H9 (cell line): ENCODE data around the gene PEG3. TPM values are rescaled to one million over a fixed set of nuclear protein-coding genes. Genes with fewer than 3 reads are reported as not detected.

ENCODE experiments used
- DNase-seq: peaks from one replicate; pipeline ENCODE4 v3.0.0-alpha.2; 2017
- H2AFZ ChIP-seq: one replicate; pipeline ENCODE4 v1.6.1; 2013; ENCODE audit warnings: mild to moderate bottlenecking, low read length, control low read depth, moderate library complexity
- H2AK5ac ChIP-seq: 2 replicates; pipeline ENCODE4 v1.6.1; 2013; ENCODE audit warnings: low read length, control low read depth, mixed read lengths; ENCODE audit not compliant: insufficient read length
- H2BK120ac ChIP-seq: one replicate; pipeline ENCODE4 v1.6.1; 2013; ENCODE audit warnings: low read depth, mild to moderate bottlenecking, low read length, control low read depth, inconsistent platforms; ENCODE audit not compliant: poor library complexity, severe bottlenecking
- H2BK12ac ChIP-seq: 2 replicates; pipeline ENCODE4 v1.6.1; 2013; ENCODE audit warnings: low read length, control low read depth, mixed read lengths, low read depth; ENCODE audit not compliant: insufficient read length
- H2BK15ac ChIP-seq: 2 replicates; pipeline ENCODE4 v1.6.1; 2013; ENCODE audit warnings: low read depth, low read length, control low read depth
- H2BK20ac ChIP-seq: one replicate; pipeline ENCODE4 v1.6.1; 2013; ENCODE audit warnings: low read depth, mild to moderate bottlenecking, low read length, control low read depth, inconsistent platforms; ENCODE audit not compliant: poor library complexity, severe bottlenecking
- H2BK5ac ChIP-seq: 2 replicates; pipeline ENCODE4 v1.6.1; 2013; ENCODE audit warnings: low read length, control low read depth, mixed read lengths; ENCODE audit not compliant: insufficient read length
- H3K14ac ChIP-seq: 2 replicates; pipeline ENCODE4 v1.6.1; 2013; ENCODE audit warnings: low read length, control low read depth; ENCODE audit not compliant: insufficient read depth
- H3K18ac ChIP-seq: 2 replicates; pipeline ENCODE4 v1.6.1; 2013; ENCODE audit warnings: low read depth, mild to moderate bottlenecking, mixed read lengths, low read length, control low read depth; ENCODE audit not compliant: insufficient read length
- H3K23ac ChIP-seq: 2 replicates; pipeline ENCODE4 v1.6.1; 2013; ENCODE audit warnings: low read length, control low read depth, mixed read lengths, low read depth; ENCODE audit not compliant: insufficient read length
- H3K23me2 ChIP-seq: 2 replicates; pipeline ENCODE4 v1.6.1; 2013; ENCODE audit warnings: low read depth, mild to moderate bottlenecking, mixed read lengths, low read length, control low read depth; ENCODE audit not compliant: insufficient read length, poor library complexity, severe bottlenecking
- H3K27ac ChIP-seq: 2 replicates; pipeline ENCODE4 v1.5.1; 2013; ENCODE audit warnings: low read length, control low read depth, mixed read lengths, low read depth; ENCODE audit not compliant: insufficient read length
- H3K27me3 ChIP-seq: 2 replicates; pipeline ENCODE4 v1.6.1; 2013; ENCODE audit warnings: low read length, control low read depth, inconsistent platforms; ENCODE audit not compliant: insufficient read depth
- H3K4ac ChIP-seq: 2 replicates; pipeline ENCODE4 v1.6.1; 2013; ENCODE audit warnings: low read depth, mild to moderate bottlenecking, control low read depth, inconsistent platforms, low read length, moderate library complexity
- H3K4me1 ChIP-seq: 2 replicates; pipeline ENCODE4 v1.6.1; 2013; ENCODE audit warnings: low read length, control low read depth, inconsistent platforms; ENCODE audit not compliant: insufficient read depth
- H3K4me2 ChIP-seq: 2 replicates; pipeline ENCODE4 v1.6.1; 2013; ENCODE audit warnings: low read length, control low read depth, mixed read lengths; ENCODE audit not compliant: insufficient read length, insufficient read depth
- H3K56ac ChIP-seq: 2 replicates; pipeline ENCODE4 v1.6.1; 2013; ENCODE audit warnings: low read depth, mild to moderate bottlenecking, mixed read lengths, low read length, control low read depth; ENCODE audit not compliant: insufficient read length
- H3K79me1 ChIP-seq: 2 replicates; pipeline ENCODE4 v1.6.1; 2013; ENCODE audit warnings: low read depth, mild to moderate bottlenecking, moderate library complexity, low read length, control low read depth, inconsistent platforms; ENCODE audit not compliant: insufficient read depth, poor library complexity, severe bottlenecking
- H3K79me2 ChIP-seq: 2 replicates; pipeline ENCODE4 v1.6.1; 2013; ENCODE audit warnings: low read length, control low read depth, inconsistent platforms; ENCODE audit not compliant: insufficient read depth
- H3K9ac ChIP-seq: 2 replicates; pipeline ENCODE4 v1.6.1; 2013; ENCODE audit warnings: low read length, control low read depth, mixed read lengths; ENCODE audit not compliant: insufficient read length; ENCODE audit errors: extremely low read depth
- H3K9me3 ChIP-seq: one replicate; pipeline ENCODE4 v1.6.1; 2013; ENCODE audit warnings: low read depth, low read length, inconsistent platforms; ENCODE audit not compliant: control insufficient read depth
- H3T11ph ChIP-seq: one replicate; pipeline ENCODE4 v1.6.1; 2013; ENCODE audit warnings: mild to moderate bottlenecking, low read length, control low read depth, inconsistent platforms
- H4K20me1 ChIP-seq: one replicate; pipeline ENCODE4 v1.6.1; 2013; ENCODE audit not compliant: control insufficient read depth, insufficient read length, insufficient read depth
- H4K5ac ChIP-seq: 2 replicates; pipeline ENCODE4 v1.6.1; 2013; ENCODE audit warnings: low read depth, mild to moderate bottlenecking, mixed read lengths, low read length, control low read depth; ENCODE audit not compliant: insufficient read length
- H4K8ac ChIP-seq: replicated peaks from 2 replicates; pipeline ENCODE4 v1.6.1; 2013; ENCODE audit warnings: low read length, control low read depth, mixed read lengths, low read depth; ENCODE audit not compliant: insufficient read length
- H4K91ac ChIP-seq: 2 replicates; pipeline ENCODE4 v1.6.1; 2013; ENCODE audit warnings: low read depth, mild to moderate bottlenecking, moderate library complexity, mixed read lengths, low read length, control low read depth; ENCODE audit not compliant: insufficient read length
- H3K27ac Mint-ChIP-seq, 3 experiments: 2 replicates in 2 of 3; 3 replicates in 1 of 3; pipeline ENCODE4 v1.8.0; 2020 to 2021; ENCODE audit warnings: mixed read lengths in 3 of 3, mild to moderate bottlenecking in 1 of 3, moderate library complexity in 1 of 3
- H3K27me3 Mint-ChIP-seq: 2 replicates; pipeline ENCODE4 v1.8.0; 2021; ENCODE audit warnings: low read depth, mild to moderate bottlenecking, moderate library complexity, mixed read lengths
- H3K36me3 Mint-ChIP-seq, 3 experiments: 2 replicates in 2 of 3; 3 replicates in 1 of 3; pipeline ENCODE4 v1.8.0; 2020 to 2021; ENCODE audit warnings: low read depth in 3 of 3, mixed read lengths in 3 of 3; ENCODE audit not compliant: insufficient read depth in 1 of 3
- H3K4me1 Mint-ChIP-seq, 2 experiments: 2 replicates each; pipeline ENCODE4 v1.8.0; 2020; ENCODE audit warnings: mixed read lengths in 2 of 2
- H3K4me3 Mint-ChIP-seq, 2 experiments: 2 replicates in 1 of 2; 3 replicates in 1 of 2; pipeline ENCODE4 v1.8.0; 2020 to 2021; ENCODE audit warnings: mild to moderate bottlenecking in 2 of 2, mixed read lengths in 2 of 2, moderate library complexity in 1 of 2
- H3K9me3 Mint-ChIP-seq, 2 experiments: 2 replicates in 1 of 2; 3 replicates in 1 of 2; pipeline ENCODE4 v1.8.0; 2020; ENCODE audit warnings: mild to moderate bottlenecking in 2 of 2, mixed read lengths in 2 of 2, moderate library complexity in 1 of 2
- CTCF ChIP-seq: fragments of 200-600 bp; sonication (generic); conservative IDR thresholded peaks from 3 replicates; pipeline ENCODE4 v1.8.0; 2021; ENCODE audit warnings: antibody characterized with exemption, mild to moderate bottlenecking
- WGBS: extraction: QIAGEN DNeasy Blood & Tissue Kit; methylation state at CpG from one replicate; pipeline ENCODE4 v1.1.7; 2013; ENCODE audit warnings: missing lambda C conversion rate, low lambda C conversion rate, mixed read lengths; ENCODE audit not compliant: insufficient read length; ENCODE audit errors: extremely low coverage; 5-methylcytosine and 5-hydroxymethylcytosine counted together
- total RNA-seq: library from RNA; stranded (reverse); gene quantifications from 2 replicates; pipeline ENCODE4 v1.2.1, GENCODE V29; 2021

The PEG3 gene
- total RNA-seq, 1 experiment from 2014 or later: not detected

- H3K27ac Mint-ChIP-seq: no peak overlapping the region
- H2BK5ac ChIP-seq: no peak overlapping the region
- no peak overlapping the region for H2BK20ac ChIP-seq
- H4K5ac ChIP-seq: no peak overlapping the region
- no peaks in the 10 kb centered on the region for H3K4me1 ChIP-seq
- H3K4me3 Mint-ChIP-seq: no peak overlapping the region
- H3K79me2 ChIP-seq: no peaks in the 10 kb centered on the region
- H3K27ac ChIP-seq: no peak overlapping the region
- WGBS: no CpG with 5 or more reads among the region's 4 CpGs
- no peaks in the 10 kb centered on the region for H3K4me1 Mint-ChIP-seq
- H3K36me3 Mint-ChIP-seq: peaks cover 18 to 36% (median 35%) of the 10 kb centered on the region in 3 experiments
- H3K14ac ChIP-seq: no peak overlapping the region
- TF ChIP-seq CTCF: no peak
- H4K20me1 ChIP-seq: no peaks in the 10 kb centered on the region
- no peak overlapping the region for H3K4me2 ChIP-seq
- no peak overlapping the region for H2BK12ac ChIP-seq
- H3K27me3 Mint-ChIP-seq: peaks cover 1% of the 10 kb centered on the region
- no peak for DNase-seq
- H2BK120ac ChIP-seq: no peak overlapping the region
- no peaks in the 10 kb centered on the region for H3K23me2 ChIP-seq
- H4K91ac ChIP-seq: no peak overlapping the region
- H3K18ac ChIP-seq: no peak overlapping the region
- H3K4ac ChIP-seq: no peak overlapping the region
- no peak overlapping the region for H2BK15ac ChIP-seq
- no peak overlapping the region for H3K9ac ChIP-seq
- no peaks in the 10 kb centered on the region for H3K79me1 ChIP-seq
- H2AK5ac ChIP-seq: no peak overlapping the region
- peaks cover 94 to 96% of the 10 kb centered on the region in 2 experiments for H3K9me3 Mint-ChIP-seq
- H3K23ac ChIP-seq: no peak overlapping the region
- no peak overlapping the region for H4K8ac ChIP-seq
- peaks cover 85% of the 10 kb centered on the region for H3K9me3 ChIP-seq
- no peak overlapping the region for H3T11ph ChIP-seq
- H3K56ac ChIP-seq: no peak overlapping the region
- H3K27me3 ChIP-seq: no peaks in the 10 kb centered on the region
- H2AFZ ChIP-seq: no peak overlapping the region
These were observed 34.0 kb upstream of the PEG3 start for GRCh38 chr19:56874530-56874929.
